ENCODE data around the gene TMEM256.

DNA sequence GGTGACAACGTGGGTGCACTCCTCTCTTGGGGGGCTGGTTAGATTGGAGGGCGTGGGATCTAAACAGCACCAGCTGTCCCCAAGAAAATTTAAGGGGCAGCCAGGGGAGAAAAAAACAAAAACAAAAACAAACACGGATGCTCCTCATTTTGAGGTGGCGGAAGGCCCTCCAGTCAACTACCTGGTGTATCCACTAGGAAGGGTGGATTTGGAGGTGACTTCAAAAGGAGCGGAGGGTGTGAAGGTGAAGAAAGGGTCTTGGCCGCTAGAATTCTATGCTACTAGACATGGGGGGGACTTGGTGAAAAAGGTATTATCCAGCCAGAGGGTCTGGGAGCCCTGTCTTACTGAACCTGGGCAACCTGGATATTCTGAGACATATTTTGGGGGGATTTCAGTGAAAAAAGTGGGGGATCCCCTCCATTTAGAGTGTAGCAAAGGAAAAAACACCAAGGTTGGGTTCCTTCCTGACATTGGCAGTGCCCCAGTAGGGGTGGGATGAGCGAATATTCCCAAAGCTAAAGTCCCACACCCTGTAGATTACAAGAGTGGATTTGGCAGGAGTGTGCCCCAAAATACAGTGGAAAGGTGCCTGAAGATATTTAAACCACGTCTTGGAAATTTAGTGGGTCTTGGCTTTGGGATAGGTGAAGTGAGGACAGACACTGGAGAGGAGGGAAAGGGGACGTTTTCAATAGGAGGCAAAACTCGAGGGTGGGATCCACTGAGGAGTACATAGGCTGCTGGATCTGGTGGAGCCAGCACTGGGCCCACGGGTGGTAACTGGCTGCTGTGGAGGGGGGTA is 35.0 kb upstream of the TMEM256 start:
- TF ChIP-seq, protein P1, sequence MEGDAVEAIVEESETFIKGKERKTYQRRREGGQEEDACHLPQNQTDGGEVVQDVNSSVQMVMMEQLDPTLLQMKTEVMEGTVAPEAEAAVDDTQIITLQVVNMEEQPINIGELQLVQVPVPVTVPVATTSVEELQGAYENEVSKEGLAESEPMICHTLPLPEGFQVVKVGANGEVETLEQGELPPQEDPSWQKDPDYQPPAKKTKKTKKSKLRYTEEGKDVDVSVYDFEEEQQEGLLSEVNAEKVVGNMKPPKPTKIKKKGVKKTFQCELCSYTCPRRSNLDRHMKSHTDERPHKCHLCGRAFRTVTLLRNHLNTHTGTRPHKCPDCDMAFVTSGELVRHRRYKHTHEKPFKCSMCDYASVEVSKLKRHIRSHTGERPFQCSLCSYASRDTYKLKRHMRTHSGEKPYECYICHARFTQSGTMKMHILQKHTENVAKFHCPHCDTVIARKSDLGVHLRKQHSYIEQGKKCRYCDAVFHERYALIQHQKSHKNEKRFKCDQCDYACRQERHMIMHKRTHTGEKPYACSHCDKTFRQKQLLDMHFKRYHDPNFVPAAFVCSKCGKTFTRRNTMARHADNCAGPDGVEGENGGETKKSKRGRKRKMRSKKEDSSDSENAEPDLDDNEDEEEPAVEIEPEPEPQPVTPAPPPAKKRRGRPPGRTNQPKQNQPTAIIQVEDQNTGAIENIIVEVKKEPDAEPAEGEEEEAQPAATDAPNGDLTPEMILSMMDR (IDR thresholded peaks at IDR 0.05), result no peak
- TF ChIP-seq POLR2A (IDR thresholded peaks at IDR 0.05), result no peak

All from uterus (tissue), 2 donors.